ENCODE measurements around the gene NRAS. TPM values are rescaled to one million over a fixed set of nuclear protein-coding genes. Genes with fewer than 3 reads are reported as not detected.

The NRAS gene
- total RNA-seq, 3 donors from 2014 or later (not counting 1 experiment from before 2014, with no cell fraction given): 41.1 to 45.7 (median 43.8) TPM

DNA sequence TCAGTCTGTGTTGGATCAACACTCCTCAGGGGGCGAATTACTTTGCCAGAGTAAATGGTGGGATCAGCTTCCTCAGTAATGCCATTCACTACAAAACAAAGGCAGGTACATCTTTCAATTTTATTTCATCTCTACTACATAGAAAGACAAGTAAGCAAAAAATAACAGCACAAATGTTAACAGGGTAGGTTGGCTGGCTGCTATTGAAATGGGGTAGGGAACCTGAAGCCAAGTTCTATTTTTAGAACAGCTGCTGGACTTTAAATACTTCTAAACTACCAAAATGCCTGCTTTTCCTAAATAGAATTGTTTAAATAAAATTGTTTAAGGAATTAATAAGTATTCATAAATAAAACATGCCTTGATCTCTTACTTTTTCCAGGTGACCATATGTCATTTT, 7.3 kb upstream of the NRAS start:
- no peaks in the 10 kb centered on the region for H3K27me3 ChIP-seq (ENCODE audit: control insufficient read depth, insufficient read depth, low read length)
- 100% methylated on average over 1 of the region's 1 CpG for WGBS (ENCODE audit: insufficient coverage)

GRCh38 chr1:114723457-114723856, 6.9 kb upstream of the NRAS start:
- no peaks in the 10 kb centered on the region for H3K9me3 ChIP-seq (ENCODE audit: control insufficient read depth, insufficient read depth, low read length)
- no peaks in the 10 kb centered on the region for H3K27me3 Mint-ChIP-seq (ENCODE audit: low read depth in 2 of 2)
- H3K4me1 Mint-ChIP-seq: peaks cover 0 to 3% of the 10 kb centered on the region in 2 donors
- H3K27ac Mint-ChIP-seq: peak overlapping the region in 1 of 2 donors; percentile 45
- WGBS (ENCODE audit: insufficient coverage): 33% methylated on average over 1 of the region's 1 CpG
- DNase-seq (no peak), ATAC-seq (no peak)
- peaks cover 54% of the 10 kb centered on the region for H3K36me3 Mint-ChIP-seq
- peaks cover 93% of the 10 kb centered on the region for H3K36me3 ChIP-seq (ENCODE audit: control insufficient read depth, insufficient read depth, low read length)
- TF ChIP-seq CTCF (IDR thresholded peaks at IDR 0.05): no peak
- H3K27me3 ChIP-seq (ENCODE audit: control insufficient read depth, insufficient read depth, low read length): no peaks in the 10 kb centered on the region
- H3K4me3 ChIP-seq (ENCODE audit: low read length): no peak overlapping the region
- H3K4me1 ChIP-seq (ENCODE audit: control insufficient read depth, insufficient read depth, low read length): no peaks in the 10 kb centered on the region
- H3K9me3 Mint-ChIP-seq: no peaks in the 10 kb centered on the region
- no peak overlapping the region for H3K4me3 Mint-ChIP-seq
- no peak overlapping the region for H3K27ac ChIP-seq (ENCODE audit: low read length)
- intact Hi-C loops (cut with micrococcal nuclease): no loop called here

More for the DNA sequence above, 7.3 kb upstream of the NRAS start:
- H3K4me1 ChIP-seq (ENCODE audit: control insufficient read depth, insufficient read depth, low read length): no peaks in the 10 kb centered on the region
- H3K27ac Mint-ChIP-seq: peak overlapping the region; percentile 1 to 45
- H3K9me3 ChIP-seq (ENCODE audit: control insufficient read depth, insufficient read depth, low read length): no peaks in the 10 kb centered on the region
- no peaks in the 10 kb centered on the region for H3K27me3 Mint-ChIP-seq (ENCODE audit: low read depth in 2 of 2)
- no peak overlapping the region for H3K4me3 ChIP-seq (ENCODE audit: low read length)
- H3K36me3 ChIP-seq (ENCODE audit: control insufficient read depth, insufficient read depth, low read length): peaks cover 93% of the 10 kb centered on the region
- DNase-seq (no peak), ATAC-seq (no peak)
- no peak overlapping the region for H3K27ac ChIP-seq (ENCODE audit: low read length)
- no peaks in the 10 kb centered on the region for H3K9me3 Mint-ChIP-seq
- peaks cover 0 to 3% of the 10 kb centered on the region in 2 donors for H3K4me1 Mint-ChIP-seq
- TF ChIP-seq CTCF (IDR thresholded peaks at IDR 0.05): no peak
- intact Hi-C loops (cut with micrococcal nuclease): no loop called here
- no peak overlapping the region for H3K4me3 Mint-ChIP-seq
- peaks cover 50% of the 10 kb centered on the region for H3K36me3 Mint-ChIP-seq

DNA sequence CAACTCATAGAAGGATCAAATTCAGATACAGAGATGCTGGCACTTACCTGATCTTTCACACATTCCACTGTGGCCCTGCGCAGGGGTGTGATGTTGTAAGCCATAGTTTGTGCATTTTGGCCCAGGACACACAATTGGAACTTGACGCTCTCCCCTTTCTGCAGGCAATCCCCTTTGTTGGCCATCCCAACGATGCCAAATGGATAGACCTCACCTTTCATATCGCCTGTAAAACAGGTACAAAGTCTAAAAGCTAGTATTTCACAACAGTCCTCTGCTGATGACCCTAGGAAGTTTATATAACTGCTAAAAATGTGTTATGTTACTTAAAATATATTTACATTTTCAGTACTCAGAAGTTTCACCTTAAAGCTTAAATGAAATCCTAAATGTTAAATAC, 3.9 kb upstream of the NRAS start:
- H3K4me1 ChIP-seq (ENCODE audit: control insufficient read depth, insufficient read depth, low read length): peaks cover 11% of the 10 kb centered on the region
- Mint-ChIP-seq H3K9me3 (no peaks in the 10 kb centered on the region), H3K27me3 (ENCODE audit: low read depth in 2 of 2) (no peaks in the 10 kb centered on the region), H3K4me1 (peaks cover 16 to 18% of the 10 kb centered on the region in 2 donors), H3K27ac (peak overlapping the region in 1 of 2 donors; percentile 63), H3K36me3 (peaks cover 48% of the 10 kb centered on the region), H3K4me3 (no peak overlapping the region)
- WGBS (ENCODE audit: insufficient coverage): 99% methylated on average over 4 of the region's 4 CpGs
- no peaks in the 10 kb centered on the region for H3K27me3 ChIP-seq (ENCODE audit: control insufficient read depth, insufficient read depth, low read length)
- no peak overlapping the region for H3K4me3 ChIP-seq (ENCODE audit: low read length)
- H3K36me3 ChIP-seq (ENCODE audit: control insufficient read depth, insufficient read depth, low read length): peaks cover 76% of the 10 kb centered on the region
- DNase-seq (no peak), ATAC-seq (no peak)
- no peak overlapping the region for H3K27ac ChIP-seq (ENCODE audit: low read length)
- H3K9me3 ChIP-seq (ENCODE audit: control insufficient read depth, insufficient read depth, low read length): no peaks in the 10 kb centered on the region
- no peak for TF ChIP-seq CTCF (IDR thresholded peaks at IDR 0.05)
- intact Hi-C loops (cut with micrococcal nuclease): no loop called here

DNA sequence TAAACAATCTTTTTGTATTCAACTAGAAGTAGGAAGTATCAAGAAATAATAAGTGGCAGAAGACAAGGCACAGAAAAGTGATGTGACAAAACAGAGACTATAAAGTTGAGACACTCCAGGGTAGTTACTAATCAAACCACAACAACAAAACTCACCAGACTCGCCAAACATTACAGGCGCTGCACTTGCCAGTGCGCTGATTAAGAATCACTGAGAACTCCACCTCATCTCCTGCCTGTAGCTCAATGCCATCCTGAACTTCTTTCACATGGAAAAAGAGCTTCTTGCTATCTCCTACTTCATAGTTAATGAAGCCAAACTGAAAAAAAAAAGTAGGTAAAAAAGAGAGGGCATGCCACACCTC, 2.8 kb upstream of the NRAS start:
- peaks cover 65% of the 10 kb centered on the region for H3K36me3 ChIP-seq (ENCODE audit: control insufficient read depth, insufficient read depth, low read length)
- H3K27ac Mint-ChIP-seq: peak overlapping the region; percentile 18 to 33
- peaks cover 46% of the 10 kb centered on the region for H3K36me3 Mint-ChIP-seq
- no peak for DNase-seq
- no peak for ATAC-seq
- H3K4me3 Mint-ChIP-seq: no peak overlapping the region
- TF ChIP-seq CTCF (IDR thresholded peaks at IDR 0.05): no peak
- H3K4me3 ChIP-seq (ENCODE audit: low read length): no peak overlapping the region
- no peak overlapping the region for H3K27ac ChIP-seq (ENCODE audit: low read length)
- peaks cover 17 to 18% of the 10 kb centered on the region in 2 donors for H3K4me1 Mint-ChIP-seq
- H3K4me1 ChIP-seq (ENCODE audit: control insufficient read depth, insufficient read depth, low read length): peaks cover 13% of the 10 kb centered on the region
- H3K9me3 Mint-ChIP-seq: no peaks in the 10 kb centered on the region
- 92% methylated on average over 3 of the region's 3 CpGs for WGBS (ENCODE audit: insufficient coverage)
- no peaks in the 10 kb centered on the region for H3K9me3 ChIP-seq (ENCODE audit: control insufficient read depth, insufficient read depth, low read length)
- no peaks in the 10 kb centered on the region for H3K27me3 ChIP-seq (ENCODE audit: control insufficient read depth, insufficient read depth, low read length)
- H3K27me3 Mint-ChIP-seq (ENCODE audit: low read depth in 2 of 2): no peaks in the 10 kb centered on the region
- intact Hi-C loops (cut with micrococcal nuclease): no loop called here
